NCI-H2107 treated with DMSO at 0.1 percent for 48 hours (cell line): ENCODE data around the gene SDK1.
A peak's percentile ranks its signal among the peaks of the same experiment; 100 is the strongest.

Experiments used
- DNase-seq: peaks from one replicate; lab custom pipeline; 2025; ENCODE audit not compliant: unreplicated experiment; lab: John Stamatoyannopoulos, UW

Gene SDK1

DNA sequence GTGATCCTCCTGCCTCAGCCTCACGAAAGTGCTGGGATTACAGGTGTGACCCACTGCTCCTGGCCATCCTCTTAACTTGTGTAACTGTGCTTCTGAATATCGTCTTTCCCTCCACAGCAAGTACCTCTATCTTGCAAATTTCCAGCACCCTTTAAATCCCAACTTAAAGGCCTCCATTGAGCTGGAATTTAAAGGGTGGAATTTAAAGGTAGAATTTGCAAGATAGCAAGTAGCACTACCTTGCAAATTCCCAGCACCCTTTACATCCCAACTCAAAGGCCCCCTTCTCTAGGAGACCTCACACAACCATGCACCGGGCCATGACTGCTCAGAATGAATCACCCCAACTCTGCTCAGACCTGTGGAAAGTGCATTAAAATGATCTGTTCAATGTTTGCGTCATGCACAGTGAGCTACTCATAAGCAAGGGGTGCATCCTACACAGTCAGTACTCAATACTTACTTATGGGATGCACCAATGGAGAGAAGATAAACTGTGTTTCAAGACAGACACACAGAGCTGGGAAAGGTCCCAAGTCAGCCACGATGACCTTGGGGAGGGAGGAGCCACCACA, 17.8 kb upstream of the SDK1 start:
- no peak for DNase-seq

DNA sequence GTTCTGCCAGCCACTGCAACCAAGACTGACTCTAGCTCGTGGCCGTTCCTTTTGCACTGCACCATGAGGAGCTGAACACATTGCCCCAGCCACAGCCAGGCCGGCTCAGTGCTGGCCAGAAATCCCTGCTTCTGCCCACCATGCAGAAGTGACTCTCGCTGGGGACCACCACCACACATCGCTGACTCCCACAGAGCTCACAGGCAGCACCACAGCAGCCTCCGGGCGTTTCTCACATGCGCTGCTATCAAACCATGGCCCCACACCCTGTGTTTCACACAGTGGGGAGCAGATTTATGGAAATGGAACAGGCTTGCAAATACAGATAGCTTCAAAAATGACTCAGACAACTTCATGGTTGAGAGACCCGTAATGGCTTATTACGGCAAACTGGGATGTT, 15.4 kb upstream of the SDK1 start:
- no peak for DNase-seq

DNA sequence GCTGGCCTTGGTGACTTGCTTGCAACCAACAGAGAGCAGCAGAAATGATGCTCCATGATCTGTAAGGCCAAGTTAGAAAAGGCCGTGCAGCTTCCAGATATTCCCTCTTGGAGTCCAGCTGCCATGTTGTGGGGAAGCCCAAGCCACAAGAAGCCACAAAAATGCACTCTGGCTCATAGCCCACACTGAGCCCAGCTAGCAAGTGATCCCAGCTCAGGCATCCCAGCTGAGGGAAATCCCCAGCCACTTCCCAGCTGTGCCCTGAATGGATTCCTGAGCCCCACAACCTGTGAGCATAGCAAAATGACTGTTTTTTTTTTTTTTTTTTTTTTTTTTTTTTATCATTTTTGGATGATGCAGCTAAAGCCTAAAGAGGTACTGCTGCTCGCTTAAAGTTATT, 11.1 kb upstream of the SDK1 start:
- no peak for DNase-seq

DNA sequence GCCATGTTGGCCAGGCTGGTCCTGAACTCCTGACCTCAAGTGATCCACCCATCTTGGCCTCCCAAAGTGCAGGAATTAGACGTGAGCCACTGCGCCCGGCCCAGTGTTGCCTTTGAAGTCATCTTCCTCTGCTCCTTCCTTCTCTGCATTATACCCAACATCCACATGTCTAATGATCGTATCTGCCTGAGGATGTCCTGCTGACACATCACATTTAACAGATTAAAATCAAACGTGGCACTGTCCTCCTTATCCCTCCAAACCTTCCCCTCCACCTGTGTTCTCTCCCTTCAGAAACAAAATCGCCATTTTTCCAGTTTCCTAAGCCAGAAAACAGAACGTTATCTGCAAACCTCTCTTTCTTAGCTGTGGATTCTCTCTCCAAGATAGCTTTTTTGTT, 8.4 kb upstream of the SDK1 start:
- no peak for DNase-seq

DNA sequence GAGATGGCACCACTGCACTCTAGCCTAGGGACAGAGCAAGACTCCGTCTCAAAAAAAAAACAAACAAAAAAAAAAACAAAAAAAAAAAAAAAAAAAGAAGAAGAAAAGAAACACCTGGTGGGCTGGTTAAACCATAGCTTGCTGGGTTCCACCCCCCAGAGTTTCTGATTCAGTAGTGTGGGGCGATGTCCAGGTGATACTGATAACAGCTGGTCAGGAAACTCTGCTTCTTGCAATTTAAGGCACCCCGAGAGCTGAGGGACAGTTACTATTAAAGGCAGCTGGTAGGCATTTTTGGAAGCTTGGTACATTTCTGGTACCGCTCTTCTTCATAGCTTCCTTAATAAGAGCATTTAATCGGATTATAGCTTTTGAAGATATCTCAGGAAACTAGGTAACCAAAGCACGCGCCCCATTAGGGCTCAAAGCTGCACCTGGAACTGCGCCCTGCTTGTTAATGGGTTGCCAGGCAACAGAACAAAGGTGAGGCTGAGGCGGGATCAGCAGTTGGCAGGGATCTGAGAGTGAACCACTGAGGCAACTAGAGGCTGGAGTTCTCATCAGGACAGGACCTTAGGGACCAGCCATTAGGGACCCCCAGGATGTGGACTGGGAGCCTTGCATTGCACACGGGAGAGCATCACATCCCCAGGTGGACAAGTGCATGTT, 6.5 kb upstream of the SDK1 start:
- DNase-seq = peak; percentile 67

DNA sequence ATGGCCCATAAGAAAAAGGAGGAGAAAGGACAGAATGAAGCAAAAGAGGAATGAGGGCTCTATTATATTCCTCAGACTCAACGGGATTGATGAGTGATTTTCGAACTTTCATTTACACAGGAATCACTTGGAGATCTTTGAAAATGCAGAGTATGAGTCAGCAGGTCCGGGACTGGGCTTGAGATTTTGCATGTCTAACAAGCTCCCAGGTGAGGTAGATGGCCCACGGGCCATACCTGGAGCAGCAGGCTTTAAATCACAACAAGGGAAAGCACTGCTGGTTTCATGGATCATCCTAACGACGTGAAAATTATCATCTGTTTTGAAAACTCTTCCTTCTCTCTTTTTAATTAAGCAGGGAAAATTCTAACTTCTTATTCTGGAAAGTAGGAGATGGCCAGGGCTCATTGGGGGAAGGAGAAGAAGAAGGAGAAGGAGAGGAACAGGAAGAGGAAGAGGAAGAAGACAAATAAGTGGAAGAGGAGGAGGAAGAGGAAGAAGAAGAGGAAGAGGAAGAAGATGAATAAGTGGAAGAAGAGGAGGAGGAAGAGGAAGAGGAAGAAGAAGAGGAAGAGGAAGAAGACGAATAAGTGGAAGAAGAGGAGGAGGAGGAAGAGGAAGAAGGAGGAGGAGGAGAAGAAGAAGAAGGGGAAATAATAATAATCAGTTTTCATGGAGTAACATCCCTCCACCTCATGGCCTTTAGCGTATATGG, 3.8 kb upstream of the SDK1 start:
- DNase-seq = no peak

DNA sequence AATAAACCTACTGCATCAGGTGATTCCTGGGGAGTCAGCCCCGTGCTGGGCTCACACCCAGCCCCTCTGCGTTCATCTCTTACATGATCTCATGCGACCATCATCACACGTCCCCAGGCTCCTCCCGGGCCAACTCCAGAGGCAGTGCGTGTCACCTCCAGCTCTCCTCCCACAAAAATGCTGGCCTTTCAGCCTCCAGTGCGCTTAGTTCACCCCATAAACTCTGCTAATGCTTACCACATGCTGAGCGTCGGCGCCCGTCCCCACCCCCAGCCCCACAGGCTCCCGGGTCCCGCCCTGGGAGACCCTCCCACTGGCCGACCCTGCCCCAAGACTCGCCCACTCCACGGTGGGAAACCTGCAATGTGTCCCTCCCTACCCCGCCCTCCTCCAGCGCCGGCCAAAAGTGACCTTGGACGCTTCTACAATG, 816 bp upstream of the SDK1 start:
- no peak for DNase-seq

DNA sequence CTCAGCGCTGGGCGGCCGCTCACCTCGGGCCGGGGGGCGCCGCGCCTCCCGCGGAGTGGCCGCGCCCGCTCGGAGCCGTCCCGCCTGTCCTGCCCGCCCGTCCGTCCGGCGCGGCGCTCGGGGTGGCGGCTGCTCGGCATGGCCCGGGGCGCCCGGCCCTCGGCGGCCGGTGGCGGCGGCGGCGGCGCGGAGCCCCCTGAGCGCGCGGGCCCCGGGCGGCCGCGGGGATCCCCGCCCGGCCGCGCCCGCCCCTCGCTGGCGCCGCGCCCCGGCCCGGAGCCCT, 338 bp downstream of the SDK1 start:
- DNase-seq = no peak

DNA sequence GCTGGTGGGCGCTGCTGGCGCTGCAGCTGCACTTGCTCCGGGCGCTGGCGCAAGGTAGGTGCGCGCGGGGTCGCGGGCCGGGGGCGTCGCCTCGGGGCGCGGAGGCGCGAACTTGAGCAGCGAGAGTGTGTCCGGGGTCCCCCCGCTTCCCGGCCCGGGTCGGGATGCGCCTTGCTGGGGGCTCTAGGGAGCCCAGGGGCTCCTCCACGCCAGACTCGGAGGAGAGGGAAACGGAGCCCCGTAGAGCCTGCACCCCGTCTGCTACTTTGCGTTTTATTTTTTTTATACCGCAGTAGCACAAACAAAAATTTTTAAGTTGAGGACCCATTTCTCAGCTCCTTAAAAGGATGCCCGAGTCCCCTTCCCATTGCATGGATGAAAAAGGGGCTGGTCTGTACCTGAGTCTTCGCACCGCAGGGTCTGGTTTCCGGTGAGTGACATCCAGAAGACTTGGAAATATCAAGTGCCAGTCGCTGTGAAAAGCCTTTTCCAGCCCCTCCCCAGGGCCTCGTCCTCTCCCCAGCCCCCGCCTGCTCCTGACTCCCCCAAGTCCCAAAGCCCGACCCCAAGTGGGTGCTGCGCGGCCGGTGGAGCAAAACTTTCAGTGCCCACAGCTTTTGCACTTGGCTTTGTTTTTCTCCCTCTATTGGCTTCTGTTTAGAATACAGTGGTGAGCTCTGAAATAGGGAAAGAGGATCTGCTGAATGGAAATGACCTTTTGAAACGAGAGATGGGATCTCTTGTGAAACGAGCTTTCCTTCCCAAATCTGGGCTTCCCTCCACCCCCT, 973 bp downstream of the SDK1 start:
- DNase-seq = peak; percentile 5

DNA sequence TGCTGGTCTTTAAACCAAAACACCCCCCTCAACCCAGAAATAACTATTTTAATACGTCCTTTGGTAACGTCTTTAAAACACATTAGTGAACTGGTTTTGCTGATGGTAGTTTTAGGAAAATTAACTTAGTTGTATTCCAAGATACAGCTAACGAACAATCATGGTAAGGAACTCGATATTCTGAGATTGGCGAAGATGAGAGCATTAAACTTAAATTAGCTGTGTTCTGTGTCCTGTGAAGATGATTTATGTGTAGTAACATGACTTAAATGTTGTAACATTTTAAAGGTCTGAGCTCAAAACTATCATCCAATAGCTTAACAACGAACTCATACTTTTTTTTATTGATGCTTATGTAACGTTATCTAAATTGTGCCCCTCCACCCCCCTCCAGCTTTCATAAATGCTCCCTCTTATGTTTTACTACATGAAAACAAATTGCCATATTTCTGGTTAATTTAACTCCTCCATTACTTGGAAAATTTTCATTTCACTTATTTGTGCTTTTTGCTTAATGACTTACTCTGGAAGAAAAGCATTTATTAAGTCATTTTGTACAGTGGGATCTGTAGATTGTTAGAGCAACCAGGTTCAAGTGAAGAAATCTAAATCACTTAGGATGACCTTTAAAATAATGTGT, 1.7 kb downstream of the SDK1 start:
- DNase-seq = no peak

DNA sequence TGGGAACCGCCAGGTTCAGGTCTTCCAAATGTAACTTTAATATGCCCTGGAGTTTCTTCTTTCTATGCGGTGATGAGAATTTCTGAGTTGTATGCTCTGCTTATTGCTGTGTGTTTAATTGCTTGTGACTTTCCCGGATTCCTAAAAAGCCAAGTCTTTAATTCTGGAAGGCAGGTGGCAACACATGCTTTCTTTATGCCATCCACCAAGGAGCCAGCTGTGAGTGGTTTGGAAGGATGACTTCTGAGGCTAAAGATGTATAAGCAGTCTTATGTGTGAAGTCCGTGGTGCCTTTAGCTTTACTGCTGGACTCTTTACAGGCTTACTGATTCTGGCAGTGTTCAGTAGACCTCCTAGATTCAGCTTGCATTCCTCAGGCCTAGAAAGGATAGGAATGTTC, 3.1 kb downstream of the SDK1 start:
- no peak for DNase-seq

DNA sequence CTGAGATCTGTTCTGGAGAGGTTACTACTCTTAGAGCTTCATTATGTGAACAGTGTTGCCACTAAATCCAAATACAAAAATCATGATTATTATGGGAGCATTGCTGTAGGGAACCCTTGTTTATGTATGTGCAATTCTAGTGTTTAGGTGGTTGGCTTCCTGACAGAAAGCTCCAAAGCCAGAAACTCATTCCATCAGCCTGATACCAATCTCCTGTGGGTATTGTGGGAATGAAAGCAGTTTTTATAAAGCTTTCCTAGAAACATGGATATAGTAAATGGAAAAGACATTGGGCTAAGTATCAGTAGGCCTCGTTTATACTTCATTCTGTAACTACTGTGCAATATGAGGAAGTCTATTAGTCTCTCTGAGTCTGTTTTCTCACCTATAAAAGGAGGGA, 6.4 kb downstream of the SDK1 start:
- no peak for DNase-seq

DNA sequence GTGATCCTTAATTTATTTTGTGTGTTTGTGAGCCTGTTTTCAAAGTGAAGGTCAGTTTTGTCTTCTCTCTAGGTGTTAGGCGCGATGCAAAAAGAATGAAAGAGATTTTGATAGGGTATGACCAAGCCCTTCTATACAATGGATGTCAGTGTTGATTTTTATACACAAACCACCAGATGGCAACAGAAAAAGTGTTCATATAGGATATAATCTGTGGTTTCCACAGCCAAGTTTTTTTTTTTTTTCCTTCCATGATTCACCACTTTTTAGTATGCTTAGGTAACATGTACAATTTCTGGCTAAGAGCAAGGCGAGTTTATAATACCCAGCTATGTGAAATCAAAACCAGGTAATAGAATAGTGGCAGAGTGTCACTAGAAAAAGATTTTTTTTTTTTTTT, 8.1 kb downstream of the SDK1 start:
- DNase-seq = no peak

DNA sequence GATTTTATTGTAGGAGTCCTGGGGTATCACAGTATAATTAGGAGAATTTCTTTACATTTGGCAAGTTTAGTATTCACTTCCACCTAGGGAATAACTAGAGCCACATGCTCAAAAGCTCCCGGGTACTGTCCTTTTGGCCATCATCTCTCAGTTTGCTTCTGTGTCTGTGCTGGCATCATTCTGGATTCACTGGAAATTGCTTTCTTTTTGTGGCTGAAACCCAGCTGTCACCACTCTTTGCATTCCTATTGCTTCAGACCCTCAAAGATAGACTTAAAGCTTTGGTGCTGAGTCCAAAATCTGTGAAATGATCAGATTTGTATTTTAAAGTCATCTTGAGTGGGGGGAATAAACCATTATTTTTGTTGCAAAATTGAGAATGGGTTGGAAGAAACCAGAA, 8.9 kb downstream of the SDK1 start:
- no peak for DNase-seq

DNA sequence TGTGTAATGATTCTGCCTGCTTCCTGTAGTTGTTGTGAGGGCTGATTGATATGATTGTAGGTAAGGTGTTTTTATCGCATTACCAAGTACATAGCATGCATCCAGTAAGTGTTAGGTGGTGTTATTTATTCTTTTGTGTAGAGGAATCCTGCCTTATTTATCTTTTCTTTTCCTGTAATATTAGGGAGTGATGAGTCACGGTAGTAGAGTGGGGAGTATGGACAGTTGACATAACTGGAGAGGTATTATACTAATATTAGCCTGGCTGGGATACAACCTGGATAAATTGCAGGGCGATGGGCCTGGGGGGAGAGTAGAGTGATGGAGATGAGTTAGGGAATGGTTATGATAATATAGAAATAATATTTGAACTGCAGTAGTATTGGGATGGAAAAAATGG, 9.8 kb downstream of the SDK1 start:
- DNase-seq = no peak

DNA sequence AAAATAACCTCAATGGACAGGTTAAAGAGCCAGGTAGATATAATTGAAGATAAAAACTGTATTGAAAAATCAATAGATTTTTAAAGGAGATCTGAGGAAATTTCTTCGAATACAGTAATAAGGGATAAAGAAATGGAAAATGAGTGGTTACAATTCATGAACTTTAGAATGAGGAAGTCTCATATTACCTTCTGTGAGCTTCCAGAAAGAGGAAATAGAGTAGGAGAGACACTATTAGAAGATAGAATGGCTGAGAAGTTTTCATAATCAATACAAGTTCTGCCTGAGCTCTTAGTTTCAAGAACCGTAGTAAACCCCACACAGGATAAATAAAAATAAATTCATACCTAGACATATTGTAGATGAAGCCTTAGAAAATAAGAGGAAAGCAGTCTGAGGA, 11.5 kb downstream of the SDK1 start:
- no peak for DNase-seq

DNA sequence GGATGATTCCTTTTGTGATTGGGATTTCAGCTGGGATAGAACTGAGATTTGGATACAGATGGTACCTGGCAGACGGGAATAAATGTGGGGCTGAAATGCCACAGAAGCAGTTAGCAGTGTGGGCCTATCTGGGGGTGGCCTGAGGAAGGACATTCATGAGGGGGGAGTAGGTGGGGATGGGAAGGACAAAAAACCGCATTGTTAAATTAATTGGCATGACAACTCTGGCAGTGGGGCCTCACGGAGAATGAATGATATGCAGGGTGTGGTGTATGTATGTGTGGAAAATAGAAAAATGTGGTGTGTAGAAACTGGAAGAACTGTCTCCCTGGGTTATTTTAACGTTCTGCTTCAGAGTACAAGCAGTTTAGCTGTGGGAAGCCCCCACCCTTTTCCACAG, 17.8 kb downstream of the SDK1 start:
- no peak for DNase-seq

DNA sequence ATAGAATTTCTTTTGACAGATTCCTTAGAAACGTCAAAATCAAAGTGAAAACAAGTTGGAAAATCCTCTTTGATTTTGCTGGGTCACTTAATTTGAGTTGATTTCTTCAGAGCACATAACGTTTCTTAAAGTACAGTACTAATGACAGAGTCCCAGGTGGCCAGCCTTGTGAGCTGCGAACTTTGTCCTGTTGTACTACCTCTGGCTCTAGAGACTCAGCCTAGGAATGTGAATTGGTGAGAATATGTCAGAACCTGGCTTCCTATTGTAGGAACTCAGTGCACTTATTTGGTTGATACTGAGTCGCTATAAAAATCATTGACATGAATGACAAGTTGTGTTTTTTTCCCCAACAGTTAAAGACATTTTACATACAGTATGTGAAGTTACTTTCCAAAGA, 20.2 kb downstream of the SDK1 start:
- DNase-seq = no peak

DNA sequence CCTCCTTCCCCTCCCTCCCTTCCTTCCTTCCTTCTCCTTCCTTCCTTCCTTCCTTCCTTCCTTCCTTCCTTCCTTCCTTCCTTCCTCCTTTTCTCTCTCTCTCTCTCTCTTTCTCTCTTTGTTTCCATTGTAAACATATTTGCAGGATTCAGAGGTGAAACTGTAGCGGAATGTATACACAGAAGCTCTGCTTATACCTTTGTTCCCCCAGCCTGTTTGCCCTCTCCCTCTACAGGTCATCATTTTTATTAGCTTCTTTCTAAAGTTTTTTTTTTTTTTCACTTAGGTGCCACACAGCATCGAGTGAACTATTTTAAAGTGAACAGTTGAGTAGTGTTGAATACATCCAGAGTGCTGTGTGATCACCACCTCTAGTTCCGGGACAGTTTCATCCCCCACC, 20.7 kb downstream of the SDK1 start:
- DNase-seq = no peak

DNA sequence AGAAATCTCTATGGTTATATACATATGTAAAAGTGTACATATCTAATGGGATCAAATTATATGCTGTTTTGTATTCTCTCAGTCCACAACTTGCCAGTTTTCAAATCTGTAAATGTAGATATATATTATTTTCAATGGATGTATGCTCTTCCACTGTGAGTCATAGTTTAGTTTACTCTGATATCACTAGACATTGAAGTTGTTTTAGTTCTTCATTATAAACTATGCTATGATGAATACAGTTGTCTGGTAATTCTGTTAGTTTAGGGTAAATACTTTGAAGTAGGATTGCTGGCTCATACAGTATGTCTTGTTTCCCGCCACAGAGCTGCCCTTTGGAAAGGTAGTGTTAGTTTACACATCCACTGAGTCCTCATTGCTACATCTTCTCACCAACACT, 25.2 kb downstream of the SDK1 start:
- DNase-seq = no peak

DNA sequence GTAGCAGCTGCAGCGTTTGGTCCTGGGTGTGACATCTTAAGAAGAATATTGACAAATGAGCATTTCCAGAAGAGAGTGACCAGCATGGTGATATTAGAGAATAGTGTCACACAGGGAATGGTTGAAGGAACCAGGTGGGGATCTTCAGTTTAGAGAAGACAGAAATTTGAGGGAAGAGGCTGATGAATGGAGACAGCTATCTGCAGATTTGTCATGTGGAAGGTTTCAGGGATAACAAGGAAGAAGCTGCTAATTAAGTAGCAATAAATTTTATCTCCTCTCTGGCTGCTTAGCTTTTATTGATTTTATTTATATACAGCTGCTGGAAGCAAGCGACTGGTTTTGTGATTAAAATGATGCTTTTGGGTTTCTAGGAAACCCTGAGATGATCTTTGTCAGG, 26.0 kb downstream of the SDK1 start:
- no peak for DNase-seq

DNA sequence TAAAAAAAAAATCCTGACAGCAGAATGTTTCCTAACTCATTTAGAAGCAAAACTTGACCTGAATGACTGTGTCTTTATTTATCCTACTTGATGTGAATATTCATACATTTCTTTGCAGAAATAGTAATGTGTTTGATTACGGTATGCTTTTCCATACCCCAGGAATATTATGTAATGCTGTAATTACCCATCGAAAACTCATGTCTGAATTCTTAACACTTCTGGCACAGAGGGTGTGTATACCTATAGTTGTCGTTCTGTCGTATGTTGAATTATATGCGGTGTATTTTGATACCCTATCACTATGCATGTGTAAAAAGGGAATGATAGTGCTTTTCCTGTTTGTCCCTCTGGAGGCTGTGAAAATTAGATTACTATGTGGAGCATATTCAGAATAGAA, 26.6 kb downstream of the SDK1 start:
- DNase-seq = no peak
